WERI-Rb-1 (cell line): Measurements from ENCODE around the gene NSL1.
"Not testable (repeated sequence)": the region's sequence is repeated elsewhere in the genome, so short reads cannot be mapped to it uniquely, and the experiment has no call there.

Source experiments
- DNase-seq: peaks from one replicate; pipeline ENCODE4 v3.0.0-alpha.2; 2020
- H3K27ac ChIP-seq: fragments of 250-450 bp; sonication (Bioruptor Pico); 2 replicates; pipeline ENCODE4 v1.5.1; 2020; ENCODE audit warnings: mild to moderate bottlenecking, moderate library complexity
- H3K27me3 ChIP-seq: fragments of 250-450 bp; sonication (Bioruptor Pico); 2 replicates; pipeline ENCODE4 v1.5.1; 2021; ENCODE audit warnings: mild to moderate bottlenecking, low read depth, moderate library complexity; ENCODE audit not compliant: insufficient read depth, severe bottlenecking
- H3K36me3 ChIP-seq: fragments of 250-450 bp; sonication (Bioruptor Pico); 2 replicates; pipeline ENCODE4 v1.5.1; 2020; ENCODE audit warnings: mild to moderate bottlenecking, moderate library complexity
- H3K4me3 ChIP-seq: 2 replicates; pipeline ENCODE4 v1.5.1; 2011; ENCODE audit warnings: low read depth, mild to moderate bottlenecking, control low read depth, low read length
- H3K9me3 ChIP-seq: fragments of 250-450 bp; sonication (Bioruptor Pico); 2 replicates; pipeline ENCODE4 v1.5.1; 2021; ENCODE audit warnings: mild to moderate bottlenecking, moderate library complexity; ENCODE audit not compliant: severe bottlenecking
- TF ChIP-seq, protein P1 (sequence below): IDR thresholded peaks from 2 replicates; pipeline ENCODE4 v1.5.1; 2011; ENCODE audit warnings: low read depth, mild to moderate bottlenecking, control low read depth, inconsistent platforms, low read length

Gene NSL1

DNA sequence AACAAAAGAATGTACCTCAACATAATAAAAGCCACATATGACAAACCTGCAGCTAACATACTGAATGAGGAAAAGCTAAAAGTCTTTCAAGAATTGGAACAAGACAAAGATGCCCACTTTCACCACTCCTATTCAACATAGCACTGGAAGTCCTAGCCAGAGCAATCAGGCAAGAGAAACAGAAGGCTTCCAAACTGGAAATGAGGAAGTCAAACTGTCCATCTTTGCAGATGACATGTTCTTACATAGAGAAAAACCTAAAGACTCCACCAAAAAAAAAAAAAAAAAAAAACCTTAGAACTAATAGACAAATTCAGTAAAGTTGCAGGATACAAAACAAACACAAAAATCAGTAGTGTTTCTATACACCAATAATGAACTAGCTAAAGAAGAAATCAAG is 20.2 kb downstream of the NSL1 start:
- H3K9me3 ChIP-seq = no peaks in the 10 kb centered on the region
- peaks cover 16% of the 10 kb centered on the region for H3K36me3 ChIP-seq
- DNase-seq = no peak
- no peak overlapping the region for H3K27ac ChIP-seq
- no peaks in the 10 kb centered on the region for H3K27me3 ChIP-seq
- TF ChIP-seq, protein P1, sequence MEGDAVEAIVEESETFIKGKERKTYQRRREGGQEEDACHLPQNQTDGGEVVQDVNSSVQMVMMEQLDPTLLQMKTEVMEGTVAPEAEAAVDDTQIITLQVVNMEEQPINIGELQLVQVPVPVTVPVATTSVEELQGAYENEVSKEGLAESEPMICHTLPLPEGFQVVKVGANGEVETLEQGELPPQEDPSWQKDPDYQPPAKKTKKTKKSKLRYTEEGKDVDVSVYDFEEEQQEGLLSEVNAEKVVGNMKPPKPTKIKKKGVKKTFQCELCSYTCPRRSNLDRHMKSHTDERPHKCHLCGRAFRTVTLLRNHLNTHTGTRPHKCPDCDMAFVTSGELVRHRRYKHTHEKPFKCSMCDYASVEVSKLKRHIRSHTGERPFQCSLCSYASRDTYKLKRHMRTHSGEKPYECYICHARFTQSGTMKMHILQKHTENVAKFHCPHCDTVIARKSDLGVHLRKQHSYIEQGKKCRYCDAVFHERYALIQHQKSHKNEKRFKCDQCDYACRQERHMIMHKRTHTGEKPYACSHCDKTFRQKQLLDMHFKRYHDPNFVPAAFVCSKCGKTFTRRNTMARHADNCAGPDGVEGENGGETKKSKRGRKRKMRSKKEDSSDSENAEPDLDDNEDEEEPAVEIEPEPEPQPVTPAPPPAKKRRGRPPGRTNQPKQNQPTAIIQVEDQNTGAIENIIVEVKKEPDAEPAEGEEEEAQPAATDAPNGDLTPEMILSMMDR = no peak
- H3K4me3 ChIP-seq = no peak overlapping the region

DNA sequence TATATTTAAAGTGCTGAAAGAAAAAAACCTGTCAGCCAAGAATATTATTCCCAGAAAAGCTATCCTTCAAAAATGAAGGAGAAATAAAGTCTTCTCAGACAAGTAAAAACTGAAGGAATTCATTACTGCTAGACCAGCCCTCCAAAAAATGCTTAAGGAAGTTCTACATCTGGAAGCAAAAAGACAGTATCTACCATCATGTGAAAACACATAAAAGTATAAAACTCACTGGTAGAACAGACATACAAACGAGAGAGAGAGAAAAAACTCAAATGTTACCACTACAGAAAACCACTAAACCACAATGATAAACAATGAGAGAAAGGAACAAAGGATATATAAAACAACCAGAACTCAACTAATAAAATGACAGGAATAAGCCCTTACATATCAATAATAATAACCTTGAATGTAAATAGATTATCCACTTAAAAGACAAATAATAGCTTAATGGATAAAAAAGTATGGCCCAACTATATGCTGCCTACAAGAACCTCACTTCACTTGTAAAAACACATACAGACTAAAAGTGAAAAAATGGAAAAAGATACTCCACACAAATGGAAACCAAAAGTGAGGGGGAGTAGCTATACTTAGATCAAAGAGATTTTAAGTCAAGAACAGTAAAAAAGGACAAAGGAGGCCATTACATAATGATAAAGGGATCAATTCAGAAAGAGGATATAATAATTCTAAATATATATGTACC is 22.0 kb downstream of the NSL1 start:
- no peaks in the 10 kb centered on the region for H3K27me3 ChIP-seq
- DNase-seq = no peak
- H3K9me3 ChIP-seq = no peaks in the 10 kb centered on the region
- peaks cover 19% of the 10 kb centered on the region for H3K36me3 ChIP-seq
- no peak overlapping the region for H3K4me3 ChIP-seq
- no peak overlapping the region for H3K27ac ChIP-seq
- TF ChIP-seq, protein P1 = no peak

DNA sequence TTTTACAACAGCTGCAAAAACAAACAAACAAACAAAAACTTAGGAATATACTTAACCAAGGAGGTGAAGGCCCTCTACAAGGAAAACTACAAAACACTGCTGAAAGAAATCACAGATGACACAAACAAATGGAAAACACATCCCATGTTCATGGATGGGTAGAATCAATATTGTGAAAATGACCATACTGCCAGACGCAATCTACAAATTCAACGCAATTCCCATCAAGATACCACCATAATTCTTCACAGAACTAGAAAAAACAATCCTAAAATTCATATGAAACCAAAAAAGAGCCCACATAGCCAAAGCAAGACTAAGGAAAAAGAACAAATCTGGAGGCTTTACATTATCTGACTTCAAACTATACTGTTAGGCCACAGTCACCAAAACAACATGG is 24.8 kb downstream of the NSL1 start:
- H3K27ac ChIP-seq, H3K27me3 ChIP-seq, H3K9me3 ChIP-seq, DNase-seq, H3K4me3 ChIP-seq: not testable (repeated sequence)
- peaks cover 17% of the 10 kb centered on the region for H3K36me3 ChIP-seq

DNA sequence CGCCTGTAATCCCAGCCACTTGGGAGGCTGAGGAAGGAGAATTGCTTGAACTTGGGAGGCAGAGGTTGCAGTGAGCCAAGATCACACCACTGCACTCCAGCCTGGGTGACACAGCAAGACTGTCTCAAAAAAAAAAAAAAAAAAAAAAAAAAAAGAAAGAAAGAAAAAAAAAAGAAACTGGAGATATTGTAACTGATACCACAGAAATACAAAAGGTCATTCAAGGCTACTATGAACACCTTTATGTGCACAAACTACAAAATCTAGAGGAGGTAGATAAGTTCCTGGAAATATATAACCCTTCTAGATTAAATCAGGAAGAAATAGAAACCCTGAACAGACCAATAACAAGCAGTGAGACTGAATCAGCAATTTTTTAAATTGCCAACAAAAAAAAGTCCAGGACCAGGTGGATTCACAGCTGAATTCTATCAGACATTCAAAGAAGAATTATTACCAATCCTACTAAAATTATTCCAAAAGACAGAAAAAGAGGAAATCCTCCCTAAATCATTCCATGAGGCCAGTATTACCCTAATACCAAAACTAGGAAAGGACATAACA is 26.8 kb downstream of the NSL1 start:
- not testable (repeated sequence) for DNase-seq, H3K4me3 ChIP-seq, H3K9me3 ChIP-seq, H3K27me3 ChIP-seq, H3K27ac ChIP-seq
- H3K36me3 ChIP-seq = peaks cover 21% of the 10 kb centered on the region

DNA sequence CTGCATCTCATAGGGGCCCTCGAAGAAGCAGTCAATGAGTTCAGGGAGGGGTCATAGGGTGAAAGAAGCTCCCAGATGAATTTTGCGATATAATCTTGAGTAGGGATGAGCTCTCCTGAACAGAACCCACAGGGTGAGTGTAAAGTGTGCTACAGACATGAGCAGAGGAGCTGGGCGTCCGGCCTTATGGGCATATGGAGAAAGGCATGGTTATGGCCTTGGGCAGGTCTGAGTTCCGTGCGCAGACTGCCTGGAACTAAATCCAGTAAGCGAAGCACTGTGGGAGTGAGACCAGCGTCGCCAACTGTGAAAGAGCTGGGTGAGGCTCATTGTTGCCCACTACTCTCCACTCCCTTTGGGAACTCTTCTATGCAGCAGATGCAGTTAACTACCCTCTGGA is 28.7 kb downstream of the NSL1 start:
- Histone ChIP-seq H3K27ac (no peak overlapping the region), H3K4me3 (no peak overlapping the region), H3K27me3 (no peaks in the 10 kb centered on the region), H3K9me3 (no peaks in the 10 kb centered on the region), H3K36me3 (peaks cover 18% of the 10 kb centered on the region)
- DNase-seq = no peak
- TF ChIP-seq, protein P1 = no peak

DNA sequence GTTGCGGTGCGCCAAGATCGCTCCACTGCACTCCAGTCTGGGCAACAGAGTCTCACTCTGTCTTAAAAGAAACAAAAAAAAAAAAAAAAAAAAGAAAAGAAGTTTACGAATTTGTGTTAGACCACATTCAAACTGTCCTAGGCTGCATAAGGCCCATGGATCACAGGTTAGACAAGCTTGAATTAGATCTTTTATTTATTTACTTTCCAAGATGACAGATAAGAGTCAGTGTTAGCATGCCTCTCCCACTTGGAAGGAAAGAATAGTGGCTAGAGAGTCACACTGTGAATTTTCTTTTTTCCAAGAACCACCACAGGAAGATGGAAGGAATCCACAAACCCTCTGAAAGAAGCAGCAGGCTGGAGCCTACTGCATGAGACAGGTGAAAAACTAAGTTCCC is 29.3 kb downstream of the NSL1 start:
- TF ChIP-seq, protein P1 = no peak
- H3K9me3 ChIP-seq = no peaks in the 10 kb centered on the region
- H3K27ac ChIP-seq = no peak overlapping the region
- no peaks in the 10 kb centered on the region for H3K27me3 ChIP-seq
- H3K36me3 ChIP-seq = peaks cover 18% of the 10 kb centered on the region
- no peak for DNase-seq
- H3K4me3 ChIP-seq = no peak overlapping the region
